Psoas muscle (tissue), 8 donors: Measurements from ENCODE around the gene HPS4. TPM values are rescaled to one million over a fixed set of nuclear protein-coding genes. Genes with fewer than 3 reads are reported as not detected.
A peak's percentile ranks its signal among the peaks of the same experiment; 100 is the strongest.

ENCODE experiments used
- ATAC-seq, 4 donors: fragments of 200-7000 bp; cut with Tn5 transposase; one replicate each; pipeline ENCODE4 v1.9.1; 2020; ENCODE audit warnings: moderate library complexity in 3 of 4, mild to moderate bottlenecking in 2 of 4
- DNase-seq, 2 donors: peaks; one replicate each; pipeline ENCODE4 v3.0.0-alpha.2; 2020
- H3K27ac ChIP-seq: fragments of 200-600 bp; one replicate; pipeline ENCODE4 v1.8.0; 2022
- H3K27me3 ChIP-seq, 3 donors: fragments of 200-600 bp in 1 of 3; one replicate each; pipeline versions ENCODE4 v1.6.1 to v1.8.0; 2013 to 2022; ENCODE audit warnings: low read length in 2 of 3, mild to moderate bottlenecking in 2 of 3, moderate library complexity in 1 of 3; ENCODE audit not compliant: insufficient read depth in 3 of 3
- H3K36me3 ChIP-seq, 2 donors: fragments of 200-600 bp in 1 of 2; one replicate each; pipeline versions ENCODE4 v1.6.1 to v1.8.0; 2013 to 2022; ENCODE audit warnings: low read depth in 1 of 2, mild to moderate bottlenecking in 1 of 2, moderate library complexity in 1 of 2; ENCODE audit not compliant: insufficient read depth in 1 of 2
- H3K4me1 ChIP-seq: fragments of 200-600 bp; one replicate; pipeline ENCODE4 v1.8.0; 2022
- H3K4me3 ChIP-seq: fragments of 200-600 bp; one replicate; pipeline ENCODE4 v1.8.0; 2022; ENCODE audit warnings: mild to moderate bottlenecking
- H3K9me3 ChIP-seq: fragments of 200-600 bp; one replicate; pipeline ENCODE4 v1.8.0; 2022
- CTCF ChIP-seq: fragments of 200-600 bp; IDR thresholded peaks from one replicate; pipeline ENCODE4 v1.8.0; 2022; ENCODE audit warnings: antibody characterized with exemption
- WGBS, 3 donors: extraction: QIAGEN DNeasy Blood & Tissue Kit; methylation state at CpG; one replicate each; pipeline versions ENCODE4 v1.1.6 to v1.1.7; 2013; 5-methylcytosine and 5-hydroxymethylcytosine counted together
- intact Hi-C, 2 donors: fragments of 100-400 bp; cut with DNase I; formaldehyde crosslinking; loops; one replicate each; pipeline versions ENCODE4 v1.11.0 to v1.14.2; 2022
- polyA plus RNA-seq, 3 donors: library from polyadenylated mRNA; stranded (reverse); fragments of 200-250 nt; gene quantifications; one replicate each; pipeline ENCODE4 v1.2.3, GENCODE V29; 2013
- total RNA-seq, 4 donors: library from RNA; stranded (reverse); fragmentation: NEBNext Ultra II Directional in 2 of 4; extraction: Animal tissue kit (Norgen Biotek cat#: 25700) in 2 of 4; gene quantifications; one replicate each; pipeline versions ENCODE4 v1.2.1 to v1.2.4, GENCODE V29; 2021 to 2023
- donor health status: healthy with polysubstance abuse.
- donor health status: DM: no; HTN: no; CAD: no; lungs with moderate emphysema.
- donor health status: Bipolar disorder and iron deficiency.
- donor health status: healthy.
- donor health status: DM: yes; HTN: yes; CAD: no.
- donor health status: DM: no; HTN: no; CAD: no.
- donor health status: DM: no; HTN: no; CAD: no.
- donor health status: DM: yes; HTN: yes; CAD: no.

Gene HPS4
- total and polyA plus RNA-seq, 7 donors, result 5.8 to 13.9 (median 10.1) TPM

DNA sequence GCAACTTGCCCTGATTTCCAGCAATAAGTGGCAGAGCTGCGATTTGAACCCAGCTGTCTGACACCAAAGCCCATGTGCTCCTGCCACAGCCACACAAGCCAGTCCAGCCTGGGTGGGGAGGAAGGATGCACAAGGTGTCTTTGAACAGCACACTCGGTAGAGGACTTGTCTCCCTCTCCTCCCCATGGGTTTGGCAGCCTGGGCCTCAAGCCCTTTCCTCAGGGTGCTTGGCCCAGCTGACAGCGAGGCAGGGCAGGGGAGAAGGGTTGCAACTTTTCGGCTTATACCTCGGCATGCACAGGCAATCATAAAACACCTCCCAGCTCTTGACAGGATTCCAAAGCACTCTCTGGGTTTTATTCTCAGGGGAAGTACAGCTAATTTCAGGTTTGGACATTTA, 35.2 kb downstream of the HPS4 start:
- no peak for ATAC-seq
- 73 to 78% (median 74%) methylated on average over 5 of the region's 5 CpGs for WGBS, 3 donors

GRCh38 chr22:26447584-26448329, 35.8 kb downstream of the HPS4 start:
- H3K27me3 ChIP-seq, result no peaks in the 10 kb centered on the region
- no peak overlapping the region for H3K27ac ChIP-seq
- H3K36me3 ChIP-seq, result peaks cover 0 to 28% of the 10 kb centered on the region in 2 donors
- no peaks in the 10 kb centered on the region for H3K9me3 ChIP-seq
- H3K4me3 ChIP-seq, result no peak overlapping the region
- no peak for TF ChIP-seq CTCF
- whole genome bisulfite sequencing, 3 donors, result 81% methylated on average over 15 of the region's 15 CpGs
- no peaks in the 10 kb centered on the region for H3K4me1 ChIP-seq
- intact Hi-C loops, result no loop called here
- ATAC-seq, result no peak
- no peak for DNase-seq

More for the DNA sequence above, 35.2 kb downstream of the HPS4 start:
- no peak for DNase-seq
- intact Hi-C loops, result no loop called here
- no peak overlapping the region for H3K27ac ChIP-seq
- TF ChIP-seq CTCF, result no peak
- H3K4me1 ChIP-seq, result no peaks in the 10 kb centered on the region
- no peaks in the 10 kb centered on the region for H3K9me3 ChIP-seq
- peaks cover 0 to 34% of the 10 kb centered on the region in 2 donors for H3K36me3 ChIP-seq
- H3K4me3 ChIP-seq, result no peak overlapping the region
- H3K27me3 ChIP-seq, result no peaks in the 10 kb centered on the region

DNA sequence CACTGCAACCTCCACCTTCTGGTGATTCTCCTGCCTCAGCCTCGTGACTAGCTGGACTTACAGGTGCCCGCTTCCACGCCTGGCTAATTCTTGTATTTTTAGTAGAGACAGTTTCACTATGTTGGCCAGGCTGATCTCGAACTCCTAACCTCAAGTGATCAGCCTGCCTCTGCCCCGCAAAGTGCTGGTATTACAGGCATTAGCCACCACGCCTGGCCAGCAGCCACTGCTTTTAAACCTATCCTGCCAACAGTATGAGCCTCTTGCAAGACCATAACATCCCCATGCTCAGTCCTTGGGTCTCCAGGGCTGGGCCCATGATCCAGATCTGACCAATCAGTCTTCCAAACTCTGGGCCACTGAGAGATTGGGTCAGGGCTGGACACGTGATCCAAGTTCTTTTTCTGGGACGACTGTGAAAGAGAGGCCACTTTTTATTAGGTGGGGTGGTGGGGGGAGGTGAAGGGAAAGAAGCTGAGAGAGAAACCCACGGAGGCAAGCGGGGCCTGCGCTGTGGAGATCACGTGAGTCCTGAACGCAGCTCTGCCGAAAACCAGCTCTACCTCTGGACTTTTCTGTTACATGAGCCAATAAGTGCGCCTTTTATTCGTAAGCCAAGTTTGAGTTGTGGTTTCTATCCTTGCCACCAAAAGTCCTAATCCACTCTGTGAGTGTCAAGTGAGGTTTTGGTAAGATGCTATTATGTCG, 36.6 kb downstream of the HPS4 start:
- no peaks in the 10 kb centered on the region for H3K4me1 ChIP-seq
- H3K27me3 ChIP-seq, result no peaks in the 10 kb centered on the region
- no peak overlapping the region for H3K27ac ChIP-seq
- TF ChIP-seq CTCF, result no peak
- no peaks in the 10 kb centered on the region for H3K9me3 ChIP-seq
- no peak for ATAC-seq
- DNase-seq, result no peak
- no peak overlapping the region for H3K4me3 ChIP-seq
- WGBS, 3 donors, result 83 to 85% (median 84%) methylated on average over 17 of the region's 17 CpGs
- H3K36me3 ChIP-seq, result peaks cover 0 to 20% of the 10 kb centered on the region in 2 donors
- intact Hi-C loops, result no loop called here

DNA sequence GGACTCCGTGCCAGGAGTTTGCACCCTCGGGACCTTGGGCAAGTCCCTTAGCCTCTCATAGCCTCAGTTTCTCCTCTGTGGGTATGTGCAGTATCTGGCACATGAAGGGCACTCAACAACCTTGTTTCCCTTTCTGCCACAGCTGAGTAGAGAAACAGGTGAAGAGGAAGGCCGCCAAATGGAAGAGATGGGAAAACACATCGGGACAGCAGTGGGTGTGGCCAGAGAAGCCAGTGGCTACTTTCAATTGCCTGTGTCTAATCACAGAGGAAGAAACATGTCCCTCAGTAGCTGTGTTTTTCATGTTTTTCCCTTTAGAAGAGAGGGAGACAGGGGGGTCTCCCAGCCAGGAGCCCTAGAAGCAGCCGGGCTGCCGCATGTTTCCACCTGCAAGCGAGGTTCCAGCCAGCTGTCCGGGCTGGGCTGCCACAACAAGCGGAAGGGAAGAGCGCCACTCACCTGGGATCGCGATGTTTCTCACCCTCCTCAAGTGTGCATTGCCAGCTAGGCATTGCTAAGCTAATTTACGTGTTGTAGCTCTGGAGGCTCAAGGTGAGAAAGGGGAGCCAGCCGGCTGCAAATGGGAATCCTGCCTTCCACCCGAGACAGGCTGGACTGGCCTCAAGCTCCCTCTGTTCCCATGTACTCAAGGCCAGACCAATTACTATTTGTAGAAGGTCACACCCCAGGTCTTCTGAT, 37.9 kb downstream of the HPS4 start:
- Histone ChIP-seq H3K9me3 (no peaks in the 10 kb centered on the region), H3K4me3 (no peak overlapping the region), H3K27ac (no peak overlapping the region), H3K4me1 (no peaks in the 10 kb centered on the region), H3K27me3 (no peaks in the 10 kb centered on the region), H3K36me3 (peaks cover 0 to 8% of the 10 kb centered on the region in 2 donors)
- peak in 3 of 4 donors; percentile 36 to 61 (median 41) for ATAC-seq
- WGBS, 3 donors, result 39 to 56% (median 44%) methylated on average over 15 of the region's 15 CpGs
- intact Hi-C loops, result no loop called here
- DNase-seq, result no peak
- TF ChIP-seq CTCF, result no peak
